Measurements from ENCODE around the gene OR56B1. TPM values are rescaled to one million over a fixed set of nuclear protein-coding genes. Genes with fewer than 3 reads are reported as not detected.
"Not testable (repeated sequence)": the region's sequence is repeated elsewhere in the genome, so short reads cannot be mapped to it uniquely, and the experiment has no call there.

Gene OR56B1, protein sequence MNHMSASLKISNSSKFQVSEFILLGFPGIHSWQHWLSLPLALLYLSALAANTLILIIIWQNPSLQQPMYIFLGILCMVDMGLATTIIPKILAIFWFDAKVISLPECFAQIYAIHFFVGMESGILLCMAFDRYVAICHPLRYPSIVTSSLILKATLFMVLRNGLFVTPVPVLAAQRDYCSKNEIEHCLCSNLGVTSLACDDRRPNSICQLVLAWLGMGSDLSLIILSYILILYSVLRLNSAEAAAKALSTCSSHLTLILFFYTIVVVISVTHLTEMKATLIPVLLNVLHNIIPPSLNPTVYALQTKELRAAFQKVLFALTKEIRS
- total RNA-seq (under 1 TPM; 0.36 to 0.42 TPM), polyA plus RNA-seq (not detected), total RNA-seq (0 to 0.52 (median 0.11) reads per million in 6 experiments)

DNA sequence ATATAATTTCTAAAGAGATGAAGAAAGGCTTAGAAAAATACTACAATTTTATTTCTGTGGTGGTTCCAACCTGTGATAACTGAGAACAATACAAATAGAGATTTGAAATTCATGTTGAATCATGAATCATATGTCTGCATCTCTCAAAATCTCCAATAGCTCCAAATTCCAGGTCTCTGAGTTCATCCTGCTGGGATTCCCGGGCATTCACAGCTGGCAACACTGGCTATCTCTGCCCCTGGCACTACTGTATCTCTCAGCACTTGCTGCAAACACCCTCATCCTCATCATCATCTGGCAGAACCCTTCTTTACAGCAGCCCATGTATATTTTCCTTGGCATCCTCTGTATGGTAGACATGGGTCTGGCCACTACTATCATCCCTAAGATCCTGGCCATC lies at the start of gene OR56B1:
Gene OR56B1 (plus strand): TSS at position 53 of the 400 bp plus-strand sequence. CDS start 69 bp downstream, at position 122.
- no peak within 1 kb of the TSS for H3K27ac Mint-ChIP-seq
- no peaks in the 10 kb centered on the region for H3K4me1 Mint-ChIP-seq
- ATAC-seq, result no peak
- DNase-seq, result no peak
- peaks cover 3 to 15% (median 6%) of the 10 kb centered on the region in 5 donors for H3K27me3 Mint-ChIP-seq
- peaks cover 16 to 40% (median 26%) of the 10 kb centered on the region in 3 donors for H3K36me3 Mint-ChIP-seq
- no peak within 1 kb of the TSS for H3K4me3 Mint-ChIP-seq
- H3K9me3 Mint-ChIP-seq, result peaks cover under 1 to 19% (median 14%) of the 10 kb centered on the region in 9 donors
- POLR2A ChIA-PET, result no interaction called here

DNA sequence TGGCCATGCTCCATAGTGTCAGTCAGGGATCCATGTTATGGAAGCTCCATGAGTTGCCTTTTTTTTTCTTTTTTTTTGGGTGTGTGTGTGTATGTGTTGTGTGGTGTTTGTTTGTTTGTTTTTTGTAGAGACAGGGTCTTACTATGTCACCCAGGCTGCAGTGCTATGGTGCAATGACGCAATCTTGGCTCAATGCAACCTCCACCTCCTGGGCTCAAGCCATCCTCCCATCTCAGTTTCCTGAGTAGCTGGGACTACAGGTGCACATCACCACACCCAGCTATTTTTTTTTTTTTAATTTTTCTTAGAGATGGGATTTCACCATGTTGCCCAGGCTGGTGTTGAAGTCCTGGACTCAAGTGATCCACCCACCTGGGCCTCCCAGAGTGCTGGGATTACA lies 47.8 kb upstream of the OR56B1 start:
- peaks cover 36 to 69% (median 57%) of the 10 kb centered on the region in 4 donors for H3K4me1 Mint-ChIP-seq
- no peaks in the 10 kb centered on the region for H3K9me3 Mint-ChIP-seq
- peaks cover 0 to 12% (median 11%) of the 10 kb centered on the region in 3 donors for H3K36me3 Mint-ChIP-seq
- H3K27me3 Mint-ChIP-seq, result no peaks in the 10 kb centered on the region
- POLR2A ChIA-PET, result interaction anchor here (1.1 kb wide), 1 partner anchor 12 kb away, joined by 6 read pairs; no protein-coding TSS in a partner anchor
- no peak for ATAC-seq
- DNase-seq, result no peak
- H3K4me3 Mint-ChIP-seq, result peak overlapping the region in 8 of 10 donors; percentile 31 to 94 (median 48)
- peak overlapping the region; percentile 86 to 98 (median 95) for H3K27ac Mint-ChIP-seq

- POLR2A ChIA-PET, result interaction anchor here (0.6 to 3.2 kb wide), 8 partner anchors 11 to 1057 kb away, joined by 3 to 24 read pairs (median 4); partner anchors contain the start of genes FHIP1B, TAF10 and TRIM34
- no peaks in the 10 kb centered on the region for H3K9me3 Mint-ChIP-seq
- peak; percentile 52 to 63 for ATAC-seq
- H3K4me1 Mint-ChIP-seq, result peaks cover 32 to 68% (median 58%) of the 10 kb centered on the region in 4 donors
- H3K4me3 Mint-ChIP-seq, result peak within 1 kb of the TSS; percentile 92 to 97 (median 94)
- DNase-seq, result peak; percentile 16 to 75 (median 40)
- H3K36me3 Mint-ChIP-seq, result peaks cover 5 to 20% (median 18%) of the 10 kb centered on the region in 3 donors
- no peaks in the 10 kb centered on the region for H3K27me3 Mint-ChIP-seq
- H3K27ac Mint-ChIP-seq, result peak within 1 kb of the TSS; percentile 91 to 98 (median 96)
Observed at GRCh38 chr11:5689551-5689983, 46.7 kb upstream of the OR56B1 start, which contains the start of gene TRIM22. Gene TRIM22 (plus strand): TSS chr11:5689790. CDS start chr11:5696233, 6,443 bp downstream.

GRCh38 chr11:5690216-5690615 lies 46.0 kb upstream of the OR56B1 start:
- Mint-ChIP-seq H3K9me3 (no peaks in the 10 kb centered on the region), H3K4me3 (peak overlapping the region; percentile 92 to 97 (median 94)), H3K4me1 (peaks cover 35 to 68% (median 58%) of the 10 kb centered on the region in 4 donors), H3K27me3 (no peaks in the 10 kb centered on the region), H3K36me3 (peaks cover 5 to 22% (median 20%) of the 10 kb centered on the region in 3 donors), H3K27ac (peak overlapping the region; percentile 91 to 98 (median 96))
- DNase-seq (no peak), ATAC-seq (peak in 1 of 2 donors; percentile 4)
- POLR2A ChIA-PET, result interaction anchor here (0.6 to 3.2 kb wide), 7 partner anchors 11 to 1056 kb away, joined by 3 to 24 read pairs (median 5); partner anchors contain the start of gene TAF10

- POLR2A ChIA-PET, result interaction anchor here (0.6 to 3.2 kb wide), 5 partner anchors 10 to 1056 kb away, joined by 4 to 24 read pairs (median 6); no protein-coding TSS in a partner anchor
- H3K4me3 Mint-ChIP-seq, result peak overlapping the region; percentile 92 to 97 (median 94)
Observed at GRCh38 chr11:5690736-5691135, 45.5 kb upstream of the OR56B1 start.

GRCh38 chr11:5691238-5691963 lies 44.8 kb upstream of the OR56B1 start:
- Mint-ChIP-seq H3K4me1 (peaks cover 39 to 70% (median 64%) of the 10 kb centered on the region in 4 donors), H3K4me3 (peak overlapping the region; percentile 92 to 97 (median 94)), H3K36me3 (peaks cover 5 to 32% (median 25%) of the 10 kb centered on the region in 3 donors), H3K27ac (peak overlapping the region; percentile 91 to 98 (median 96))
- DNase-seq (peak in 1 of 10 donors; percentile 6), ATAC-seq (peak in 1 of 2 donors; percentile 11)
- H3K9me3 Mint-ChIP-seq, H3K27me3 Mint-ChIP-seq: not testable (repeated sequence)
- POLR2A ChIA-PET, result interaction anchor here (0.6 to 3.2 kb wide), 3 partner anchors 10 to 69 kb away, joined by 5 to 24 read pairs (median 6); no protein-coding TSS in a partner anchor

More at GRCh38 chr11:5690736-5691135, 45.5 kb upstream of the OR56B1 start:
- ATAC-seq, result no peak
- no peak for DNase-seq
- H3K36me3 Mint-ChIP-seq, result peaks cover 5 to 25% (median 20%) of the 10 kb centered on the region in 3 donors
- H3K4me1 Mint-ChIP-seq, result peaks cover 33 to 68% (median 60%) of the 10 kb centered on the region in 4 donors
- H3K27ac Mint-ChIP-seq, result peak overlapping the region; percentile 91 to 98 (median 96)
- no peaks in the 10 kb centered on the region for H3K27me3 Mint-ChIP-seq
- no peaks in the 10 kb centered on the region for H3K9me3 Mint-ChIP-seq

DNA sequence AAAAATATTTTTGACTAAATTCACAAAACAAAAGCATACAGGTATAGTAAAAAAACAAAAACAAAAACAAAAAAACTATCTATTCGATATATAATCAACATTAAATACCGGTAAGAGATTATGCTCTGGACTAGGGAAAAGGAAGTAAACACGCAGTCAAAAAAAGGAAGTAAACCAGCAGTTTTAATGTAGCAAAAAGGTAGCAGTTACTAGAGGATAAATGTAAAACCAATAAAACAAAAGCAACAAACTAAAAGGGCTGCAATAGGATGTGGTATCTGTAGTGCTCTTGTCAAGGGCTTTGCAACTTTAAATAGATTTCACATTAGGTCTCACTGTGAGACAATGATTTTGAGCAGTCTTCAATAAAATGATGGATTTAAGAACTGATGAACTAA lies 44.3 kb upstream of the OR56B1 start:
- peak in 2 of 10 donors; percentile 29 for DNase-seq
- Mint-ChIP-seq H3K36me3 (peaks cover 5 to 38% (median 28%) of the 10 kb centered on the region in 3 donors), H3K4me1 (peaks cover 41 to 75% (median 67%) of the 10 kb centered on the region in 4 donors), H3K9me3 (no peaks in the 10 kb centered on the region), H3K27ac (peak overlapping the region; percentile 91 to 98 (median 95)), H3K4me3 (peak overlapping the region; percentile 92 to 97 (median 94)), H3K27me3 (no peaks in the 10 kb centered on the region)
- POLR2A ChIA-PET, result interaction anchor here (3.2 kb wide), 1 partner anchor 9 kb away, joined by 24 read pairs; no protein-coding TSS in a partner anchor
- peak; percentile 8 to 51 for ATAC-seq

DNA sequence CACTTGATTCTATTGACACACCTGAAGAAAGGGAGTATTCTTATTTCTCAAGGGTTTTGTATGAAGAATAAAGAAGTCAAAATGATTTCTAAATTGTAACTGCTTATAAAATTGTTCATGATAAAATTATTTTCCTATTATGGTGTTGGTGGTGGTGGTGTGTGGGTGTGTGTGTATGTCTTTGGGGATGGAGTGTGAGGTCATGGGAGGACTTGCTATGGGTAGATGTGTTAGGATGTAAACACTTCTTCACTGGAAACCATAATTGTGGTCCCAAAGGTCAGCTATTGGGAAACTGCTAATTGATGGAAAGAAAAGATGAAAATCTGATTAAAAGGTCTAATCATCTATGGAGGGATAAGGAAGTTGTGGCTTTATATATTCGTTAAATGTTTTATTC lies 41.6 kb upstream of the OR56B1 start:
- Mint-ChIP-seq H3K36me3 (peaks cover 11 to 62% (median 39%) of the 10 kb centered on the region in 3 donors), H3K9me3 (no peaks in the 10 kb centered on the region), H3K27ac (peak overlapping the region; percentile 14 to 90 (median 72)), H3K4me3 (peak overlapping the region in 9 of 10 donors; percentile 27 to 70 (median 59)), H3K27me3 (no peaks in the 10 kb centered on the region), H3K4me1 (peaks cover 41 to 77% (median 66%) of the 10 kb centered on the region in 4 donors)
- POLR2A ChIA-PET, result no interaction called here
- DNase-seq, result no peak
- ATAC-seq, result no peak

DNA sequence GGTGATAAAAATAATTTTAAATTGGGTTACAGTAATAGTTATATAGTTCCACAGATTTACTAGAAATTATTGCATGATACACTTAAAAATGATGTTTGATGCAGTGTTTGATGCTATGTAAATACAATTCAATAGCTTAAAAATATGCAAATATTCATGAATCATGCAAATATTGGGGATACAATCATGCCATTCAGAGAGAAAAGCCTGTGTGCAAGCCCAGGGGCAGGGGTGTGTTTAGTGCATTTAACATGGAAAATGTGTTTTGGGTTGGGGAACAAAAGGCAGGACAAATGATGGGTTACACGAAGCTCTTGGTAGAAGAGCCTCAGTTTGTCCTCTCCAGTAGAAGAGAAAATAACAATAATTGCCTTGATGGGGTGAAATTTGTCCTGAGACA lies 40.7 kb upstream of the OR56B1 start:
- DNase-seq (no peak), ATAC-seq (no peak)
- H3K27ac Mint-ChIP-seq, result peak overlapping the region in 7 of 10 donors; percentile 13 to 87 (median 78)
- peaks cover 11 to 71% (median 39%) of the 10 kb centered on the region in 3 donors for H3K36me3 Mint-ChIP-seq
- peak overlapping the region in 1 of 10 donors; percentile 48 for H3K4me3 Mint-ChIP-seq
- no peaks in the 10 kb centered on the region for H3K9me3 Mint-ChIP-seq
- H3K4me1 Mint-ChIP-seq, result peaks cover 33 to 78% (median 73%) of the 10 kb centered on the region in 4 donors
- no peaks in the 10 kb centered on the region for H3K27me3 Mint-ChIP-seq
- POLR2A ChIA-PET, result interaction anchor here (0.7 kb wide), 1 partner anchor 18 kb away, joined by 4 read pairs; no protein-coding TSS in a partner anchor

DNA sequence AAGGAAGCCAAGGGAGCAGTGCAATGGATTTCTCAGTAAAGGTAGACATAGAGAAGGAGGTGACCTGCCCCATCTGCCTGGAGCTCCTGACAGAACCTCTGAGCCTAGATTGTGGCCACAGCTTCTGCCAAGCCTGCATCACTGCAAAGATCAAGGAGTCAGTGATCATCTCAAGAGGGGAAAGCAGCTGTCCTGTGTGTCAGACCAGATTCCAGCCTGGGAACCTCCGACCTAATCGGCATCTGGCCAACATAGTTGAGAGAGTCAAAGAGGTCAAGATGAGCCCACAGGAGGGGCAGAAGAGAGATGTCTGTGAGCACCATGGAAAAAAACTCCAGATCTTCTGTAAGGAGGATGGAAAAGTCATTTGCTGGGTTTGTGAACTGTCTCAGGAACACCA lies 40.0 kb upstream of the OR56B1 start:
- no peak for ATAC-seq
- Mint-ChIP-seq H3K36me3 (peaks cover 11 to 77% (median 41%) of the 10 kb centered on the region in 3 donors), H3K4me1 (peaks cover 31 to 84% (median 76%) of the 10 kb centered on the region in 4 donors), H3K9me3 (no peaks in the 10 kb centered on the region), H3K4me3 (peak overlapping the region in 2 of 10 donors; percentile 2 to 61), H3K27me3 (no peaks in the 10 kb centered on the region), H3K27ac (peak overlapping the region; percentile 4 to 88 (median 79))
- no peak for DNase-seq
- POLR2A ChIA-PET, result no interaction called here

DNA sequence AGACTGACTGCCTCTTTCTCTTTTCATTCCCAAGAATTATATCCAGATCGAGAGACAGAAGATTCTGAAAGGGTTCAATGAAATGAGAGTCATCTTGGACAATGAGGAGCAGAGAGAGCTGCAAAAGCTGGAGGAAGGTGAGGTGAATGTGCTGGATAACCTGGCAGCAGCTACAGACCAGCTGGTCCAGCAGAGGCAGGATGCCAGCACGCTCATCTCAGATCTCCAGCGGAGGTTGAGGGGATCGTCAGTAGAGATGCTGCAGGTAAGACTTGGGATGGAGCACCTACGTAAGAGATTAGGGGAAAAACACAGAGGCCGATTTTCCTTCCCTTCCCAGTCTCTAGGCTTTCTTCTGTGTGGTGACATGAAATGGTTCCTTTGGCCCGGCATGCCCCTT lies 38.0 kb upstream of the OR56B1 start:
- no peaks in the 10 kb centered on the region for H3K27me3 Mint-ChIP-seq
- no peaks in the 10 kb centered on the region for H3K9me3 Mint-ChIP-seq
- DNase-seq (no peak), ATAC-seq (no peak)
- H3K36me3 Mint-ChIP-seq, result peaks cover 11 to 85% (median 50%) of the 10 kb centered on the region in 3 donors
- no peak overlapping the region for H3K4me3 Mint-ChIP-seq
- POLR2A ChIA-PET, result interaction anchor here (0.7 kb wide), 1 partner anchor 14 kb away, joined by 3 read pairs; the partner anchor contains the start of gene TRIM5
- peaks cover 29 to 88% (median 76%) of the 10 kb centered on the region in 4 donors for H3K4me1 Mint-ChIP-seq
- peak overlapping the region; percentile 6 to 86 (median 64) for H3K27ac Mint-ChIP-seq

Data from naive thymus-derived CD8-positive, alpha-beta T cell (primary cell).